B cell (primary cell): ENCODE data around the gene SLC2A9. TPM values are rescaled to one million over a fixed set of nuclear protein-coding genes. Genes with fewer than 3 reads are reported as not detected.

Experiments
- ATAC-seq: fragments of 200-7000 bp; cut with Tn5 transposase; one replicate; pipeline ENCODE4 v1.10.0; 2021; ENCODE audit warnings: low read depth, mild to moderate bottlenecking, moderate number of reproducible peaks, moderate library complexity
- CTCF ChIA-PET: fragments of 350-600 bp; sonication (Branson Sonifier 250); formaldehyde crosslinking; loops from one replicate; lab custom pipeline; 2021; ENCODE audit warnings: antibody characterized with exemption, inconsistent platforms; lab: Charles Lee
- POLR2A ChIA-PET: fragments of 350-600 bp; sonication (Branson Sonifier 250); formaldehyde crosslinking; loops from one replicate; lab custom pipeline; 2021; ENCODE audit warnings: antibody characterized with exemption; lab: Charles Lee
- DNase-seq: peaks from one replicate; pipeline ENCODE4 v3.0.0; 2013
- H2AFZ ChIP-seq: 2 replicates; pipeline ENCODE4 v1.6.1; 2012; ENCODE audit warnings: mild to moderate bottlenecking, low read depth, low read length; ENCODE audit not compliant: insufficient read depth, poor library complexity, severe bottlenecking
- H3K27ac ChIP-seq, 2 donors: 1 replicate in 1 of 2; 2 replicates in 1 of 2; pipeline ENCODE4 v1.5.1; 2012 to 2013; ENCODE audit warnings: low read length in 2 of 2, mild to moderate bottlenecking in 2 of 2, moderate library complexity in 1 of 2
- H3K27me3 ChIP-seq, 4 experiments: fragments of 200-600 bp in 1 of 4; sonication (generic) in 1 of 4; replicated peaks in 1 of 4; 1 replicate in 2 of 4; 2 replicates in 2 of 4; pipeline versions ENCODE4 v1.6.1 to v1.7.0; 2013 to 2016; ENCODE audit warnings: low read length in 3 of 4, mild to moderate bottlenecking in 2 of 4, mixed read lengths in 1 of 4, moderate library complexity in 1 of 4; ENCODE audit not compliant: insufficient read depth in 4 of 4, control insufficient read depth in 3 of 4; ENCODE audit errors: control extremely low read depth in 1 of 4
- H3K36me3 ChIP-seq, 2 experiments: replicated peaks in 1 of 2; 1 replicate in 1 of 2; 2 replicates in 1 of 2; pipeline versions ENCODE4 v1.6.1 to v1.7.1; 2013; ENCODE audit warnings: low read length in 1 of 2; ENCODE audit not compliant: insufficient read depth in 2 of 2, control insufficient read depth in 1 of 2; ENCODE audit errors: control extremely low read depth in 1 of 2, extremely low read depth in 1 of 2
- H3K4me1 ChIP-seq, 2 donors: fragments of 200-600 bp in 1 of 2; sonication (generic) in 1 of 2; 1 replicate in 1 of 2; 2 replicates in 1 of 2; pipeline versions ENCODE4 v1.5.1 to v1.6.1; 2013 to 2017; ENCODE audit warnings: low read length in 2 of 2; ENCODE audit not compliant: control insufficient read depth in 2 of 2, insufficient read depth in 2 of 2
- H3K4me2 ChIP-seq: replicated peaks from 2 replicates; pipeline ENCODE3; 2012; ENCODE audit warnings: mild to moderate bottlenecking, low read depth, low read length; ENCODE audit not compliant: poor library complexity, severe bottlenecking
- H3K4me3 ChIP-seq, 5 experiments: fragments of 200-600 bp in 1 of 5; sonication (generic) in 1 of 5; 1 replicate in 3 of 5; 2 replicates in 2 of 5; pipeline versions ENCODE4 v1.5.1 to v1.7.0; 2011 to 2016; ENCODE audit warnings: low read length in 4 of 5, mild to moderate bottlenecking in 4 of 5, low read depth in 2 of 5, control low read depth in 1 of 5, moderate library complexity in 1 of 5; ENCODE audit not compliant: insufficient read depth in 1 of 5; ENCODE audit errors: control extremely low read depth in 1 of 5, extremely low read depth in 1 of 5
- H3K79me2 ChIP-seq: fragments of 200-600 bp; sonication (generic); one replicate; pipeline ENCODE4 v1.6.0; 2016; ENCODE audit warnings: low read length; ENCODE audit not compliant: control insufficient read depth, insufficient read depth
- H3K9ac ChIP-seq: fragments of 200-600 bp; sonication (generic); 2 replicates; pipeline ENCODE4 v1.6.1; 2017; ENCODE audit warnings: mild to moderate bottlenecking, low read length, moderate library complexity
- H3K9me3 ChIP-seq, 3 donors: one replicate each; pipeline versions ENCODE4 v1.6.1 to v1.7.1; 2013; ENCODE audit warnings: low read length in 2 of 3; ENCODE audit not compliant: control insufficient read depth in 2 of 3, insufficient read depth in 1 of 3; ENCODE audit errors: control extremely low read depth in 1 of 3
- H4K20me1 ChIP-seq: 2 replicates; pipeline ENCODE4 v1.6.0; 2012; ENCODE audit warnings: mild to moderate bottlenecking, low read length; ENCODE audit not compliant: insufficient read depth, control insufficient read depth, poor library complexity, severe bottlenecking
- H3K27ac Mint-ChIP-seq: one replicate; pipeline ENCODE4 v1.8.0; 2021; ENCODE audit warnings: mixed read lengths
- H3K27me3 Mint-ChIP-seq: one replicate; pipeline ENCODE4 v1.8.0; 2021; ENCODE audit warnings: mixed read lengths
- H3K4me1 Mint-ChIP-seq: one replicate; pipeline ENCODE4 v1.8.0; 2021; ENCODE audit warnings: mixed read lengths
- H3K4me3 Mint-ChIP-seq: one replicate; pipeline ENCODE4 v1.8.0; 2021; ENCODE audit warnings: mixed read lengths
- H3K9me3 Mint-ChIP-seq: one replicate; pipeline ENCODE4 v1.8.0; 2022; ENCODE audit warnings: mixed read lengths; ENCODE audit not compliant: insufficient read depth
- CTCF ChIP-seq: fragments of 200-600 bp; IDR thresholded peaks from one replicate; pipeline ENCODE4 v1.8.0; 2022; ENCODE audit warnings: antibody characterized with exemption, mild to moderate bottlenecking
- EZH2 ChIP-seq: IDR thresholded peaks from 2 replicates; pipeline ENCODE4 v1.6.1; 2012; ENCODE audit warnings: borderline replicate concordance, low read depth, mild to moderate bottlenecking, moderate library complexity, low read length; ENCODE audit not compliant: insufficient read depth, poor library complexity, severe bottlenecking
- WGBS: methylation state at CpG from one replicate; pipeline ENCODE4 v1.1.5; 2013; ENCODE audit warnings: missing lambda C conversion rate; ENCODE audit not compliant: insufficient coverage; 5-methylcytosine and 5-hydroxymethylcytosine counted together
- intact Hi-C: fragments of 100-400 bp; cut with micrococcal nuclease; formaldehyde crosslinking; loops from one replicate; pipeline ENCODE4 v1.10.0; 2022
- polyA plus RNA-seq: library from polyadenylated mRNA; depleted of rRNA; stranded (reverse); fragments of >200 nt; gene quantifications from 2 replicates; pipeline ENCODE4 v1.2.3, GENCODE V29; 2012
- total RNA-seq, 2 donors: library from RNA; stranded (reverse); fragments of 120-200 nt in 1 of 2; gene quantifications; 1 replicate in 1 of 2; 2 replicates in 1 of 2; pipeline versions ENCODE4 v1.2.3 to v1.2.4, GENCODE V29; 2013 to 2022

Gene SLC2A9
- total and polyA plus RNA-seq, 2 donors (not counting 1 experiment from before 2014, with no cell fraction given), result 0.89 to 2.1 TPM

GRCh38 chr4:10045481-10045880 lies 24.2 kb upstream of the SLC2A9 start:
- DNase-seq (no peak), ATAC-seq (no peak)
- H2AFZ ChIP-seq, result no peak overlapping the region
- H3K4me3 Mint-ChIP-seq, result no peak overlapping the region
- peaks cover 10% of the 10 kb centered on the region for H3K9me3 Mint-ChIP-seq
- no peaks in the 10 kb centered on the region for H4K20me1 ChIP-seq
- no peaks in the 10 kb centered on the region for H3K79me2 ChIP-seq
- ChIA-PET CTCF (no interaction called here), POLR2A (no interaction called here)
- H3K9me3 ChIP-seq, result peaks cover 2 to 9% (median 4%) of the 10 kb centered on the region in 3 donors
- no peak overlapping the region for H3K27ac Mint-ChIP-seq
- no peak overlapping the region for H3K4me3 ChIP-seq
- H3K9ac ChIP-seq, result no peak overlapping the region
- no peaks in the 10 kb centered on the region for H3K36me3 ChIP-seq
- intact Hi-C loops, result no loop called here
- peaks cover 6% of the 10 kb centered on the region for H3K27me3 Mint-ChIP-seq
- no peak overlapping the region for H3K27ac ChIP-seq
- no peaks in the 10 kb centered on the region for H3K27me3 ChIP-seq
- peaks cover 11% of the 10 kb centered on the region for H3K4me1 Mint-ChIP-seq
- TF ChIP-seq EZH2 (no peak), CTCF (no peak)
- H3K4me2 ChIP-seq, result no peak overlapping the region
- H3K4me1 ChIP-seq, result peaks cover 2 to 3% of the 10 kb centered on the region in 2 donors
- no CpG with 5 or more reads among the region's 1 CpG for WGBS

GRCh38 chr4:10041036-10041435 lies 19.7 kb upstream of the SLC2A9 start:
- H3K4me3 Mint-ChIP-seq, result no peak overlapping the region
- POLR2A ChIA-PET, result no interaction called here
- H3K4me1 Mint-ChIP-seq, result peaks cover 9% of the 10 kb centered on the region
- Histone ChIP-seq H3K4me3 (no peak overlapping the region), H3K27ac (no peak overlapping the region), H3K4me1 (peaks cover 0 to 2% of the 10 kb centered on the region in 2 donors), H3K36me3 (no peaks in the 10 kb centered on the region), H3K79me2 (no peaks in the 10 kb centered on the region), H3K27me3 (no peaks in the 10 kb centered on the region), H4K20me1 (no peaks in the 10 kb centered on the region), H2AFZ (no peak overlapping the region), H3K9ac (no peak overlapping the region), H3K9me3 (peaks cover 2 to 9% (median 4%) of the 10 kb centered on the region in 3 donors), H3K4me2 (no peak overlapping the region)
- no peaks in the 10 kb centered on the region for H3K27me3 Mint-ChIP-seq
- intact Hi-C loops, result no loop called here
- CTCF ChIA-PET, result no interaction called here
- TF ChIP-seq CTCF, result no peak
- no peak for TF ChIP-seq EZH2
- 89% methylated on average over 3 of the region's 6 CpGs for WGBS
- no peak for DNase-seq
- ATAC-seq, result no peak
- peaks cover 8% of the 10 kb centered on the region for H3K9me3 Mint-ChIP-seq
- H3K27ac Mint-ChIP-seq, result no peak overlapping the region
